Keratinocyte (primary cell): ENCODE measurements around the gene TBC1D4. TPM values are rescaled to one million over a fixed set of nuclear protein-coding genes. Genes with fewer than 3 reads are reported as not detected.

ENCODE experiments used
- DNase-seq: peaks from one replicate; pipeline ENCODE4 v3.0.0-alpha.2; 2011; ENCODE audit warnings: low read depth, missing footprints, low spot score
- FAIRE-seq: peaks from 2 replicates; lab custom pipeline; 2011; peaks lifted over from hg19 to GRCh38; lab: Jason Lieb, UNC
- H2AFZ ChIP-seq: 2 replicates; pipeline ENCODE4 v1.6.0; 2012; ENCODE audit warnings: low read length, control low read depth, inconsistent platforms; ENCODE audit not compliant: control insufficient read depth
- H3K27ac ChIP-seq: 2 replicates; pipeline ENCODE4 v1.5.1; 2011; ENCODE audit warnings: low read length; ENCODE audit not compliant: control insufficient read depth, insufficient read depth
- H3K27me3 ChIP-seq: 3 replicates; pipeline ENCODE4 v1.6.0; 2011; ENCODE audit warnings: low read length; ENCODE audit not compliant: control insufficient read depth, insufficient read depth; ENCODE audit errors: extremely low read depth
- H3K36me3 ChIP-seq, 2 experiments: 2 replicates in 1 of 2; 3 replicates in 1 of 2; pipeline ENCODE4 v1.5.1; 2011; ENCODE audit warnings: low read length in 2 of 2, mild to moderate bottlenecking in 1 of 2; ENCODE audit not compliant: control insufficient read depth in 2 of 2, insufficient read depth in 2 of 2; ENCODE audit errors: extremely low read depth in 1 of 2
- H3K4me1 ChIP-seq: 3 replicates; pipeline ENCODE4 v1.5.1; 2011; ENCODE audit warnings: low read length; ENCODE audit not compliant: control insufficient read depth, insufficient read depth; ENCODE audit errors: extremely low read depth
- H3K4me2 ChIP-seq: 3 replicates; pipeline ENCODE4 v1.6.0; 2011; ENCODE audit warnings: low read depth, low read length; ENCODE audit not compliant: control insufficient read depth, insufficient read depth; ENCODE audit errors: extremely low read depth
- H3K4me3 ChIP-seq, 3 experiments: fragments of 200-600 bp in 1 of 3; sonication (generic) in 1 of 3; 2 replicates in 2 of 3; 3 replicates in 1 of 3; pipeline ENCODE4 v1.5.1; 2011 to 2016; ENCODE audit warnings: low read length in 3 of 3, mild to moderate bottlenecking in 3 of 3, control low read depth in 2 of 3, inconsistent platforms in 1 of 3, low read depth in 1 of 3, mixed read lengths in 1 of 3, mixed run types in 1 of 3, moderate library complexity in 1 of 3; ENCODE audit not compliant: control insufficient read depth in 2 of 3, insufficient read depth in 2 of 3; ENCODE audit errors: extremely low read depth in 1 of 3
- H3K79me2 ChIP-seq: 2 replicates; pipeline ENCODE4 v1.6.0; 2012; ENCODE audit warnings: low read length; ENCODE audit not compliant: control insufficient read depth, insufficient read depth
- H3K9ac ChIP-seq: 3 replicates; pipeline ENCODE4 v1.6.0; 2011; ENCODE audit warnings: low read length; ENCODE audit not compliant: control insufficient read depth, insufficient read depth; ENCODE audit errors: extremely low read depth
- H3K9me1 ChIP-seq: 3 replicates; pipeline ENCODE4 v1.6.0; 2011; ENCODE audit warnings: low read length; ENCODE audit not compliant: control insufficient read depth, insufficient read depth; ENCODE audit errors: extremely low read depth
- H3K9me3 ChIP-seq: 2 replicates; pipeline ENCODE4 v1.5.1; 2012; ENCODE audit warnings: low read depth, low read length; ENCODE audit not compliant: control insufficient read depth
- H4K20me1 ChIP-seq: 3 replicates; pipeline ENCODE4 v1.6.0; 2011; ENCODE audit warnings: low read length; ENCODE audit not compliant: control insufficient read depth, insufficient read depth; ENCODE audit errors: extremely low read depth
- CTCF ChIP-seq, 3 experiments: IDR thresholded peaks in 1 of 3; conservative IDR thresholded peaks in 1 of 3; optimal IDR thresholded peaks in 1 of 3; 2 replicates in 2 of 3; 3 replicates in 1 of 3; pipeline versions ENCODE3 to v1.5.1; 2011; ENCODE audit warnings: low read length in 3 of 3, mild to moderate bottlenecking in 3 of 3, moderate library complexity in 2 of 3, control low read depth in 1 of 3, inconsistent platforms in 1 of 3; ENCODE audit not compliant: insufficient read depth in 2 of 3; ENCODE audit errors: extremely low read depth in 1 of 3
- EZH2 ChIP-seq: IDR thresholded peaks from one replicate; pipeline ENCODE4 v1.6.1; 2012; ENCODE audit warnings: inconsistent platforms, mild to moderate bottlenecking, low read length, moderate library complexity
- dilution Hi-C: fragments of 300-500 bp; cut with MboI; formaldehyde crosslinking; loops from one replicate; pipeline ENCODE4 v1.7.0; 2020; ENCODE audit warnings: low sequenced_read_pairs; ENCODE audit not compliant: extremely low pct_ligation_motif_present
- polyA plus RNA-seq, 5 experiments: library from polyadenylated mRNA; depleted of rRNA in 3 of 5; stranded (reverse) in 3 of 5; stranded (forward) in 1 of 5; unstranded in 1 of 5; fragments of >200 nt; gene quantifications; 1 replicate in 1 of 5; 2 replicates in 3 of 5; 3 replicates in 1 of 5; pipeline versions ENCODE4 v1.2.1 to v1.2.3, GENCODE V29; 2011 to 2012; ENCODE audit warnings: missing spikeins in 2 of 5, low read depth in 1 of 5, low replicate concordance in 1 of 5

The TBC1D4 gene
- polyA plus RNA-seq, 1 donor (not counting 4 experiments of a cell fraction or from before 2014, with no cell fraction given) = 14.2 TPM

- Histone ChIP-seq H3K9me1 (no peaks in the 10 kb centered on the region), H2AFZ (no peak overlapping the region), H3K79me2 (peaks cover 3% of the 10 kb centered on the region), H4K20me1 (no peaks in the 10 kb centered on the region), H3K36me3 (no peaks in the 10 kb centered on the region), H3K27ac (no peak overlapping the region), H3K4me3 (no peak overlapping the region), H3K4me2 (no peak overlapping the region), H3K9me3 (no peaks in the 10 kb centered on the region), H3K27me3 (no peaks in the 10 kb centered on the region), H3K4me1 (no peaks in the 10 kb centered on the region), H3K9ac (no peak overlapping the region)
- no peak for FAIRE-seq
- TF ChIP-seq EZH2 = no peak
- TF ChIP-seq CTCF (optimal IDR thresholded peaks at IDR 0.05 in 1 of 3, IDR thresholded peaks at IDR 0.05 in 1 of 3, conservative IDR thresholded peaks at IDR 0.05 in 1 of 3; ENCODE audit: extremely low read depth in 1 of 3, insufficient read depth in 2 of 3, low read length in 3 of 3) = no peak
- no peak for DNase-seq
- dilution Hi-C loops = no loop called here
Measured at GRCh38 chr13:75378301-75378700, 103.7 kb downstream of the TBC1D4 start.

- Histone ChIP-seq H3K79me2 (peaks cover 4% of the 10 kb centered on the region), H3K4me3 (no peak overlapping the region), H3K9ac (no peak overlapping the region), H3K27me3 (no peaks in the 10 kb centered on the region), H3K4me1 (no peaks in the 10 kb centered on the region), H3K9me1 (no peaks in the 10 kb centered on the region), H3K36me3 (no peaks in the 10 kb centered on the region), H3K4me2 (no peak overlapping the region), H4K20me1 (no peaks in the 10 kb centered on the region), H3K9me3 (no peaks in the 10 kb centered on the region), H3K27ac (no peak overlapping the region), H2AFZ (no peak overlapping the region)
- FAIRE-seq = no peak
- DNase-seq = no peak
- TF ChIP-seq CTCF (optimal IDR thresholded peaks at IDR 0.05 in 1 of 3, IDR thresholded peaks at IDR 0.05 in 1 of 3, conservative IDR thresholded peaks at IDR 0.05 in 1 of 3; ENCODE audit: extremely low read depth in 1 of 3, insufficient read depth in 2 of 3, low read length in 3 of 3) = no peak
- TF ChIP-seq EZH2 = no peak
- dilution Hi-C loops = no loop called here
Measured at GRCh38 chr13:75376792-75377402, 105.1 kb downstream of the TBC1D4 start.
